Measurements from ENCODE around the gene SUN2.

SUN2 gene

GRCh38 chr22:38712486-38713207 is 43.2 kb downstream of the SUN2 start:
- H3K27me3 ChIP-seq = no peaks in the 10 kb centered on the region
- H3K9me3 ChIP-seq = no peaks in the 10 kb centered on the region
- TF ChIP-seq CTCF (IDR thresholded peaks at IDR 0.05) = no peak
- H3K27ac ChIP-seq = peak overlapping the region; percentile 80
- H3K4me3 ChIP-seq (ENCODE audit: low read depth in 1 of 2, low read length in 1 of 2) = peak overlapping the region; percentile 1 to 31
- H3K36me3 ChIP-seq = peaks cover 49% of the 10 kb centered on the region
- peaks cover 72 to 75% of the 10 kb centered on the region in 2 experiments for H3K4me1 ChIP-seq (ENCODE audit: control insufficient read depth in 1 of 2, insufficient read depth in 1 of 2, low read depth in 1 of 2, low read length in 1 of 2)

GRCh38 chr22:38710866-38711265 is 44.9 kb downstream of the SUN2 start:
- Histone ChIP-seq H3K4me1 (ENCODE audit: control insufficient read depth in 1 of 2, insufficient read depth in 1 of 2, low read depth in 1 of 2, low read length in 1 of 2) (peaks cover 82 to 86% of the 10 kb centered on the region in 2 experiments), H3K27me3 (no peaks in the 10 kb centered on the region), H3K27ac (no peak overlapping the region), H3K4me3 (ENCODE audit: low read depth in 1 of 2, low read length in 1 of 2) (no peak overlapping the region), H3K9me3 (no peaks in the 10 kb centered on the region), H3K36me3 (peaks cover 31% of the 10 kb centered on the region)
- TF ChIP-seq CTCF (IDR thresholded peaks at IDR 0.05) = no peak

GRCh38 chr22:38710351-38710750 is 45.4 kb downstream of the SUN2 start:
- no peaks in the 10 kb centered on the region for H3K9me3 ChIP-seq
- TF ChIP-seq CTCF (IDR thresholded peaks at IDR 0.05) = no peak

GRCh38 chr22:38709306-38709705 is 46.5 kb downstream of the SUN2 start:
- Histone ChIP-seq H3K9me3 (no peaks in the 10 kb centered on the region), H3K36me3 (peaks cover 22% of the 10 kb centered on the region), H3K4me1 (ENCODE audit: control insufficient read depth in 1 of 2, insufficient read depth in 1 of 2, low read depth in 1 of 2, low read length in 1 of 2) (peaks cover 82 to 85% of the 10 kb centered on the region in 2 experiments), H3K27me3 (no peaks in the 10 kb centered on the region), H3K27ac (peak overlapping the region; percentile 97), H3K4me3 (ENCODE audit: low read depth in 1 of 2, low read length in 1 of 2) (peak overlapping the region; percentile 10 to 14)
- TF ChIP-seq CTCF (IDR thresholded peaks at IDR 0.05) = no peak

More at GRCh38 chr22:38710351-38710750, 45.4 kb downstream of the SUN2 start:
- Histone ChIP-seq H3K36me3 (peaks cover 26% of the 10 kb centered on the region), H3K4me1 (ENCODE audit: control insufficient read depth in 1 of 2, insufficient read depth in 1 of 2, low read depth in 1 of 2, low read length in 1 of 2) (peaks cover 82 to 85% of the 10 kb centered on the region in 2 experiments), H3K27me3 (no peaks in the 10 kb centered on the region), H3K4me3 (ENCODE audit: low read depth in 1 of 2, low read length in 1 of 2) (no peak overlapping the region), H3K27ac (peak overlapping the region; percentile 97)

GRCh38 chr22:38707984-38708383 is 47.8 kb downstream of the SUN2 start:
- Histone ChIP-seq H3K9me3 (no peaks in the 10 kb centered on the region), H3K4me3 (ENCODE audit: low read depth in 1 of 2, low read length in 1 of 2) (peak overlapping the region; percentile 92 to 96), H3K36me3 (peaks cover 22% of the 10 kb centered on the region), H3K27ac (peak overlapping the region; percentile 97), H3K27me3 (no peaks in the 10 kb centered on the region), H3K4me1 (ENCODE audit: control insufficient read depth in 1 of 2, insufficient read depth in 1 of 2, low read depth in 1 of 2, low read length in 1 of 2) (peaks cover 71 to 72% of the 10 kb centered on the region in 2 experiments)
- no peak for TF ChIP-seq CTCF (IDR thresholded peaks at IDR 0.05)
